ENCODE results near the gene MOB3A. TPM values are rescaled to one million over a fixed set of nuclear protein-coding genes. Genes with fewer than 3 reads are reported as not detected.

MOB3A gene
- total and polyA plus RNA-seq, 11 donors = 7.1 to 32.3 (median 16.7) TPM

GRCh38 chr19:2046046-2046907 is 49.8 kb downstream of the MOB3A start:
- Histone ChIP-seq H3K36me3 (peaks cover 0 to 65% (median 40%) of the 10 kb centered on the region in 9 donors), H3K9me3 (no peaks in the 10 kb centered on the region), H3K4me3 (no peak overlapping the region), H3K27me3 (no peaks in the 10 kb centered on the region), H3K27ac (peak overlapping the region; percentile 42 to 99 (median 91)), H3K4me1 (peaks cover 33 to 86% (median 83%) of the 10 kb centered on the region in 12 donors)
- WGBS, 4 donors = 88 to 93% (median 90%) methylated on average over 34 to 50 of the region's 50 CpGs
- no peak for ATAC-seq
- intact Hi-C loops (cut with DNase I) = no loop called here
- no peak for TF ChIP-seq POLR2A (IDR thresholded peaks at IDR 0.05)
- no peak for TF ChIP-seq CTCF (IDR thresholded peaks at IDR 0.05)
- DNase-seq = no peak

GRCh38 chr19:2045501-2046045 is 50.6 kb downstream of the MOB3A start:
- Histone ChIP-seq H3K27ac (peak overlapping the region; percentile 42 to 99 (median 90)), H3K9me3 (no peaks in the 10 kb centered on the region), H3K27me3 (no peaks in the 10 kb centered on the region), H3K4me3 (no peak overlapping the region), H3K36me3 (peaks cover 0 to 72% (median 46%) of the 10 kb centered on the region in 9 donors), H3K4me1 (peaks cover 37 to 93% (median 90%) of the 10 kb centered on the region in 12 donors)
- TF ChIP-seq POLR2A (IDR thresholded peaks at IDR 0.05) (no peak), CTCF (IDR thresholded peaks at IDR 0.05) (no peak)
- ATAC-seq (no peak), DNase-seq (peak in 1 of 5 donors; percentile 51)
- intact Hi-C loops (cut with DNase I) = no loop called here
- 30 to 49% (median 40%) methylated on average over 10 to 14 of the region's 14 CpGs for WGBS, 4 donors

- no peak for TF ChIP-seq POLR2A (IDR thresholded peaks at IDR 0.05)
- no peak for TF ChIP-seq CTCF (IDR thresholded peaks at IDR 0.05)
- DNase-seq (no peak), ATAC-seq (no peak)
- Histone ChIP-seq H3K4me1 (peaks cover 37 to 99% (median 94%) of the 10 kb centered on the region in 12 donors), H3K36me3 (peaks cover 0 to 79% (median 53%) of the 10 kb centered on the region in 9 donors), H3K4me3 (no peak overlapping the region), H3K27me3 (no peaks in the 10 kb centered on the region), H3K9me3 (no peaks in the 10 kb centered on the region), H3K27ac (peak overlapping the region; percentile 42 to 99 (median 90))
- intact Hi-C loops (cut with DNase I) = no loop called here
- 66 to 80% (median 76%) methylated on average over 12 to 18 of the region's 18 CpGs for whole genome bisulfite sequencing, 4 donors
These were observed 51.2 kb downstream of the MOB3A start for GRCh38 chr19:2044709-2045500.
